Measurements from ENCODE around the gene SLC22A13.

DNA sequence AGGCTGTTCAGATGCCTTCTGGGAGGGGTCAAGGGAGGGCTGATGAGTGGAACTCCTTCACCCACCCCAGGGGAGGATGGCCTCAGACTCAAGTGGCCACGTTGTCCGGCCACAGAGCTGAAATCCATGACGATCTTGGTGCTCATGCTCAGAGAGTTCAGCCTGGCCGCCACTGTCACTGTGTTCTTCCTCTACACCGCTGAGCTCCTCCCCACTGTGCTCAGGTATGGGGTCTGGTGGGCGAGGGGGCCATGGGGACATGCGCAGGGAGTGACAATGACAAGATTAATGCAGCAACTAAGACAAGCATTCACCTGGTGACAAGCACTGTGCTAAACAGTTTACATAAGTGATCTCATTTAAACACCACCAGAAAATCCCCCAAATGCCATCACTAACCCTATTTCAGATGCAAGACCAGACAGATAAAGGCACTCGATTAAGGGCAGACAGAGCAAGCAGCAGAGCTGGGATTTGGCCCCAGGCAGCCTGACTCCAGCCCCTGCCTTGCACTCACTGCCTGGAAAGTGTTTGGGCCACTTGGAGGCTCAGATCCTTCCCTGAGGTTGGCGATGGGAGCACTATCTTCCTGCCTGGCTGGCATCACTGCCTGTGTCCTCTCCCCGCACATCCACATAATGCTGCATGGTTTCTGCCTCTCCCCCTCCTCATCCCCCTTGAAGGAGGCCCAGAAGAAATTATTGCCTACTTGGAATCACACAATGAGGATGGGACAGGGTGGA is 50.0 kb downstream of the SLC22A13 start:
- TF ChIP-seq, protein P1, sequence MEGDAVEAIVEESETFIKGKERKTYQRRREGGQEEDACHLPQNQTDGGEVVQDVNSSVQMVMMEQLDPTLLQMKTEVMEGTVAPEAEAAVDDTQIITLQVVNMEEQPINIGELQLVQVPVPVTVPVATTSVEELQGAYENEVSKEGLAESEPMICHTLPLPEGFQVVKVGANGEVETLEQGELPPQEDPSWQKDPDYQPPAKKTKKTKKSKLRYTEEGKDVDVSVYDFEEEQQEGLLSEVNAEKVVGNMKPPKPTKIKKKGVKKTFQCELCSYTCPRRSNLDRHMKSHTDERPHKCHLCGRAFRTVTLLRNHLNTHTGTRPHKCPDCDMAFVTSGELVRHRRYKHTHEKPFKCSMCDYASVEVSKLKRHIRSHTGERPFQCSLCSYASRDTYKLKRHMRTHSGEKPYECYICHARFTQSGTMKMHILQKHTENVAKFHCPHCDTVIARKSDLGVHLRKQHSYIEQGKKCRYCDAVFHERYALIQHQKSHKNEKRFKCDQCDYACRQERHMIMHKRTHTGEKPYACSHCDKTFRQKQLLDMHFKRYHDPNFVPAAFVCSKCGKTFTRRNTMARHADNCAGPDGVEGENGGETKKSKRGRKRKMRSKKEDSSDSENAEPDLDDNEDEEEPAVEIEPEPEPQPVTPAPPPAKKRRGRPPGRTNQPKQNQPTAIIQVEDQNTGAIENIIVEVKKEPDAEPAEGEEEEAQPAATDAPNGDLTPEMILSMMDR (IDR thresholded peaks at IDR 0.05): no peak
- TF ChIP-seq EP300 (IDR thresholded peaks at IDR 0.05): no peak
